HG03103 (cell line): Measurements from ENCODE around the gene CAVIN4.
A peak's percentile ranks its signal among the peaks of the same experiment; 100 is the strongest.

ENCODE experiments used
- ATAC-seq: cut with Tn5 transposase; IDR thresholded peaks from one replicate; pipeline ENCODE4 v1.9.1; 2021; ENCODE audit warnings: low read depth; ENCODE audit not compliant: unreplicated experiment

The CAVIN4 gene

DNA sequence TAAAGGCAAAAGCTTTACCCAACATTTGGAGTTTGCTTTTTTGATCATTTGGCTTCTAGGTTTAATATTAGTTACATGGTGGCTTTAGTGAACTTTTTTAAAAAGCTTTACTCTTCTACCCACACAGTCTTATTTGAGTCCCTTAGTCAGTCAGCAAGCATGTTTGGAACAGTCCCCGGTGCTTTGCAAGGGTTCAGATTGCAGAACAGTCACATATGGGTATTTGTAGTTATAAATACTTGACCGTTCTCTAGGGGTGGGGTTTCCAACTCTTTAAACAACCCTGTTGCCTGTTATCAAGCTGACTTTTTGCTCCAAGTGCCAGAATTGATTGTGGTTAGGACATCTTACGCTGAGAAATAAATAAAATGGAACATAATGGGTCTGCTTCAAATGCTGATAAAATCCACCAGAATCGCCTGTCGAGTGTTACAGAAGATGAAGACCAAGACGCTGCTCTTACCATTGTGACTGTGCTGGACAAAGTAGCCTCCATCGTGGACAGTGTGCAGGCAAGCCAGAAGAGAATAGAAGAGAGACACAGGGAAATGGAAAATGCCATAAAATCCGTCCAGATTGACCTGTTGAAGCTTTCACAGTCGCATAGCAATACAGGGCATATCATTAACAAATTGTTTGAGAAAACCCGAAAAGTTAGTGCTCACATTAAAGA lies at the start of gene CAVIN4:
Gene CAVIN4 (plus strand): TSS at position 304 of the 673 bp plus-strand sequence. CDS start 65 bp downstream, at position 369.
- no peak for ATAC-seq

- ATAC-seq: no peak
Observed at GRCh38 chr9:100534401-100534800, 43.5 kb upstream of the CAVIN4 start.

- no peak for ATAC-seq
Observed at GRCh38 chr9:100540327-100540726, 37.6 kb upstream of the CAVIN4 start.

DNA sequence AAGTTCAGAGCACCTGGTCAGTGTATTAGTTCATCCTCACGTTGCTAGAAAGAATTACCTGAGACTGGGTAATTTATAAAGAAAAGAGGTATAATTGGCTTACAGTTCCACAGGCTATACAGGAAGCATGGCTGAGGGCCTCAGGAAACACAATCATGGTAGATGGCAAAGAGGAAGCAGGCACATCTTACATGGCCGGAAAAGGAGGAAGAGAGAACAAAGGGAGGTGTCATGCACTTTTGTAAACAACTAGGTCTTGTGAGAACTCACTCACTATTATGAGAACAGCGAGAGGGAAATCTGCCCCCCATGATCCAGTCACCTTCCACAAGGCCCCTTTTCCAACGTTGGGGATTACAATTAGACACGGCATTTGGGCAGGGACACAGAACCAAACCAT lies 28.8 kb upstream of the CAVIN4 start:
- ATAC-seq: no peak

DNA sequence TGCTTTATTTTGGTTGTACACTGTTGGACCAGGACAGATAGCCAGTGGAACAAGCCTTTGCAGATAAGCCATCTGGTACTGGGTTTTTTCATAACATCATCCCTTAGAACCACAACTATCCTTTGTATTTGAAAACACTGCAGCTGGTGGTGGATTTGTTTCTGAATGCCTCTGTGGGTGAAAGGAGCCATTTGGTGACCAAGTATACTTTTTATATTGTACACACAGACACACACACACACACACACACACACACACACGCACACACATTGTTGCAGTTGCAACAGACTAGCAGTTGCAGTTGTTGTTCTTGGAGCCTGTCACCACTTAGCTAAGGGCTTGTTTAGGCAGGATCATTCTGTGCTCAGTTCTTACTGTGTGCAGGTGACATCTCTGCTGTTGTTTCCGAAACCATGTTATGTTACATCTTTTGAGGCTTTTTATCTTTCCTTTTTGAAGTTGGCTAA lies 22.9 kb upstream of the CAVIN4 start:
- ATAC-seq: peak; percentile 32

DNA sequence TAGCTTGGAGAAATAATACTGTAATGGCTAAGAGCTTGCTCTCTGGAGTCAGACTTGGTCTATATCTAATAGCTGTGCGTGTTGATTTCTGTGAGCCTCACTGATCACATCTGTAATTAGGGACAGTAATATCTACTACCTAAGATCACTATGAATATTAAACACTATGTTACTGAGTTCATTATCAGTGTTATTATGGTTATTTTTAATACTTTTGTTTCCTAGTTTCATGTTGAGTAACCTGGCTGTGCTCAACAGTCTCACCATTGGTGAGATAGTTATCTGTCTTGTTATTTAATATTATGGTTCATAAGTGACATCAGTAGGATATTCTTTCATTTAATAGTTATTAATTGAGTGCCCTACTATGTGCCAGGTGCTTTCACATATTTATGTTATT lies 22.4 kb upstream of the CAVIN4 start:
- peak; percentile 65 for ATAC-seq

DNA sequence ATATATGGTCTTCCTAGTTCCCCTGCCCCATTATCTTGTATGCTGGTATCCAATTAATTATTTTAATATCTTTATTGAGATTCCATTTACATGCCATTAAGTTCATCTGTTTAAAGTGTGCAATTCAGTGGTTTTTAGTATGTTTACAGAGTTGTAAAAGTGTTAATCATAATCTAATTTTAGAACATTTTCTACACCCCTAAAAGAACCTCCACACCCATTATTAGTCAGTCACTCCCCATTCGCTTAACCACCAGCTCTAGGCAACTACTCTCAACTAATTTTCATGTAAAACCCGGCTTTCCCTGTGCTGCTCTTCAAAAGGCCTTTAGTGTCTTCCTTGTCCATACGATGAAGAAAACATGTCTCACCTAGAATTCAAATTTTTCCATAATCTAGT lies 20.8 kb upstream of the CAVIN4 start:
- no peak for ATAC-seq

DNA sequence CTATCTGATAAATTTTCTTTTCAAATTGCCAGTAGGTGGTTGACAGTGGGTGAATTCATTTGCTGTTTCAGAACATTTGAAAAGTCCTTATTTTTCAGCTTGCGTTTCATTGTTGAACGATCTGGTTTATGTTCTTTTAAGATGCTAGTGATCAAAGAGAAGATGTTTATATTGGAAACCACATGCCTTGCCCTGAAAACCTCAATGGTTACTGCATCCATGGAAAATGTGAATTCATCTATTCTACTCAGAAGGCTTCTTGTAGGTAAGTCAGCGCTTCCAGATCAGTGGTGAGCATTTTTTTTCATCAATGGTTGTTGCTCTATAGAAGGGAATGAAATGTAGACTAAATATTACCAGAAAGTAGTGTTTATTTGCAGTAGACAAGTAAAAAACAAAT lies 16.6 kb upstream of the CAVIN4 start:
- ATAC-seq: no peak

GRCh38 chr9:100567856-100568255 lies 10.0 kb upstream of the CAVIN4 start:
- no peak for ATAC-seq

DNA sequence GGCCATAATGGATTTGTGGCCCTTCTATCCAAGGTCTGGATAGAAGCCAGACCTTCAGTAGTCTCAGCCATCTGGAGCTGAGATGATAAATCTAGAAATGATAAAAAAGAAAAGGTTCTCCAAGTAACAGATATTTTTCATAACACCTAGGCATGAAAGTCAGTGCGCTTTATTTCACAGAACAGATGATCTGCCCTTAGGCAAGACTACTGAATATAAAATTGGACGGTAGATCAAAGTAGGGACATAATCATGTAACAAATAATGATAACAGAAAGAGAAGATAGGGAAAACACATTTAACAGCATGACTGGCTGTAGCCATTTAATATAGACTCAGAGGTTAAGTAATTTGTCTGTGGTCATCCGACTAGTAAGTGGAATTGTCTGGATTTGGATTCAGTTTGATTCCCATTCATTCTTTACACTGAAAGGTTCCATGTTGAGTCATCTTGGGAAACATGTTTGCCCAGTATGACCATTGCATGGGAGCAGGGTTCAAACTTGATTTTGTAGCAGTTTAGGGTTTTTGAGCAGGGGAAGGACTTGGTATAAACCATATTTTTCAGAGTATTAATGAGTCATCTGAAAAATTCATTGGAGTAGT lies 4.1 kb upstream of the CAVIN4 start:
- ATAC-seq: no peak

- no peak for ATAC-seq
Observed at GRCh38 chr9:100575006-100575405, 2.9 kb upstream of the CAVIN4 start.

- no peak for ATAC-seq
Observed at GRCh38 chr9:100575765-100576386, 2.0 kb upstream of the CAVIN4 start.

GRCh38 chr9:100578610-100579009 lies 731 bp downstream of the CAVIN4 start:
- ATAC-seq: no peak

- no peak for ATAC-seq
Observed at GRCh38 chr9:100579665-100580064, 1.8 kb downstream of the CAVIN4 start.

GRCh38 chr9:100580257-100580656 lies 2.4 kb downstream of the CAVIN4 start:
- ATAC-seq: no peak

GRCh38 chr9:100581081-100581480 lies 3.2 kb downstream of the CAVIN4 start:
- no peak for ATAC-seq

- ATAC-seq: no peak
Observed at GRCh38 chr9:100581661-100582060, 3.8 kb downstream of the CAVIN4 start.

GRCh38 chr9:100583014-100583802 lies 5.3 kb downstream of the CAVIN4 start:
- ATAC-seq: no peak

DNA sequence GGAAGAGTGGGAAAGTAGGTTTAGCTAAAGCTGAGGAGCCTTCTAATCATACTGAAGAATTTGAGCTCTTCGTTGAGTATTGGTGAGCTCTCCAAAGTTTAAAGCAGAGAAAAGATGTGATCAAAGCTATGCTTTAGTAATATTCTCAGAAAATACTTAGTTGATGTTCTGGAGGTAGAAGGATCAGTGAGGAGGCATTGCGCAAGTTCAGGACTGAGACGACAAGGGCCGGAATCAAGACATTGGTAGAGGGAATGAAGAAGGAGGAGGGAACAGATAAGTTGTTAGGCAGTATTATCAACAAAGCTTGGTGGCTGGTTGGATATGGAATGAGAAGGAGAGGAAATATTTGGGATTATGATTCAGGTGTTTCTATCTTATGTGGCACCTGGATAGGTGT lies 7.1 kb downstream of the CAVIN4 start:
- no peak for ATAC-seq

DNA sequence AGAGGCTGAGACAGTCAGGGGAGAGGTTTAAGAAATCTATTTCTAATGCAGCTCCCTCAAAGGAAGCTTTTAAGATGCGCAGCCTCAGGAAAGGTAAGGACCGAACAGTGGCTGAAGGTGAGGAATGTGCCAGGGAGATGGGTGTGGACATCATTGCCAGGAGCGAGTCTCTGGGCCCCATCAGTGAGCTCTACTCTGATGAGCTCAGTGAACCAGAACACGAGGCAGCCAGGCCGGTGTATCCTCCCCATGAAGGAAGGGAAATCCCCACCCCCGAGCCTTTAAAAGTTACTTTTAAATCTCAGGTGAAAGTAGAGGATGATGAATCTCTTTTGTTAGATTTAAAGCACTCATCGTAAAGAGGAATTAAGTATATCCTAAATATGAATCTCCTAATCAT lies 8.2 kb downstream of the CAVIN4 start:
- ATAC-seq: no peak

DNA sequence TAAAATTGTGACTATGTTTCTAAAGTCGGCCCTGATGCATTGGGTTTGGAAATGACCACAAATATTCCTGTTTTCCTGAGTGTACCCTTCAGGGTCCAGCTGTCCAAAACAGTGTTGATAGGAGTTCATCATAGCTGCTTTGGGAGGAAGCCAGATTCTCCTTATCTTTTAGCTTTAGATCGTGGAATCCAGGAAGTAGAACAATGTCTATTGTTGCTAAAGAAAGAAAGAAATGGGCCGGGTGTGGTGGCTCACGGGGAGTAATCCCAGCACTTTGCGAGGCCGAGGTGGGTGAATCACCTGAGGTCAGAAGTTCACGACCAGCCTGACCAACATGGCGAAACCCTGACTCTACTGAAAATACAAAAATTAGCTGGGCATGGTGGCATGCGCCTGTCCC lies 9.5 kb downstream of the CAVIN4 start:
- no peak for ATAC-seq
